NOMO-1 treated with dmso at 0.1 percent for 144 hours (cell line): ENCODE data around the gene TRIM13.

ENCODE experiments used
- DNase-seq: peaks from one replicate; lab custom pipeline; 2025; ENCODE audit not compliant: unreplicated experiment; lab: John Stamatoyannopoulos, UW

Gene TRIM13

GRCh38 chr13:49996161-49996915 is 504 bp upstream of the TRIM13 start:
- peak; percentile 86 for DNase-seq

- DNase-seq = no peak
Measured at GRCh38 chr13:49997955-49998354, 1.1 kb downstream of the TRIM13 start.

- DNase-seq = no peak
Measured at GRCh38 chr13:49998714-49999624, 2.1 kb downstream of the TRIM13 start.

- DNase-seq = no peak
Measured at GRCh38 chr13:50001287-50001686, 4.4 kb downstream of the TRIM13 start.

GRCh38 chr13:50006426-50007135 is 9.7 kb downstream of the TRIM13 start:
- no peak for DNase-seq

- no peak for DNase-seq
Measured at GRCh38 chr13:50011461-50011860, 14.6 kb downstream of the TRIM13 start.

GRCh38 chr13:50012396-50013169 is 15.7 kb downstream of the TRIM13 start:
- no peak for DNase-seq

GRCh38 chr13:50014386-50014785 is 17.5 kb downstream of the TRIM13 start:
- no peak for DNase-seq

- DNase-seq = no peak
Measured at GRCh38 chr13:50015258-50015657, 18.4 kb downstream of the TRIM13 start, which contains the start of gene KCNRG. KCNRG (plus strand) TSS chr13:50015444; CDS start chr13:50015494, 50 bp downstream.

GRCh38 chr13:50015750-50016149 is 18.9 kb downstream of the TRIM13 start:
- DNase-seq = no peak

GRCh38 chr13:50016444-50016843 is 19.6 kb downstream of the TRIM13 start:
- no peak for DNase-seq

- no peak for DNase-seq
Measured at GRCh38 chr13:50017819-50018218, 21.0 kb downstream of the TRIM13 start.

GRCh38 chr13:50025436-50025835 is 28.6 kb downstream of the TRIM13 start:
- no peak for DNase-seq

- DNase-seq = no peak
Measured at GRCh38 chr13:50026788-50027473, 30.1 kb downstream of the TRIM13 start.

GRCh38 chr13:50030315-50030714 is 33.5 kb downstream of the TRIM13 start:
- no peak for DNase-seq

- no peak for DNase-seq
Measured at GRCh38 chr13:50033725-50034124, 36.9 kb downstream of the TRIM13 start.

GRCh38 chr13:50037788-50038187 is 40.9 kb downstream of the TRIM13 start:
- DNase-seq = no peak

- DNase-seq = no peak
Measured at GRCh38 chr13:50038266-50038665, 41.4 kb downstream of the TRIM13 start.

- DNase-seq = no peak
Measured at GRCh38 chr13:50052478-50052877, 55.6 kb downstream of the TRIM13 start.

GRCh38 chr13:50053844-50054243 is 57.0 kb downstream of the TRIM13 start:
- no peak for DNase-seq
